Measurements from ENCODE around the gene ULBP2.

GRCh38 chr6:149915970-149916865 lies 25.6 kb upstream of the ULBP2 start:
- TF ChIP-seq CTCF (optimal IDR thresholded peaks at IDR 0.05 in 1 of 3, IDR thresholded peaks at IDR 0.05 in 1 of 3, conservative IDR thresholded peaks at IDR 0.05 in 1 of 3; ENCODE audit: extremely low read depth in 1 of 3, insufficient read depth in 2 of 3, low read length in 3 of 3) (no peak), EZH2 (IDR thresholded peaks at IDR 0.05; ENCODE audit: low read length) (no peak)

Measured in keratinocyte (primary cell).